GM19351 (cell line): ENCODE measurements around the gene KRTAP9-6.
"Not testable (repeated sequence)": the region's sequence is repeated elsewhere in the genome, so short reads cannot be mapped to it uniquely, and the experiment has no call there.

Experiments
- ATAC-seq: cut with Tn5 transposase; IDR thresholded peaks from one replicate; pipeline ENCODE4 v1.9.1; 2021; ENCODE audit warnings: mild to moderate bottlenecking, moderate library complexity; ENCODE audit not compliant: unreplicated experiment

The KRTAP9-6 gene

GRCh38 chr17:41271323-41271722 is 6.1 kb downstream of the KRTAP9-6 start:
- ATAC-seq: not testable (repeated sequence)

DNA sequence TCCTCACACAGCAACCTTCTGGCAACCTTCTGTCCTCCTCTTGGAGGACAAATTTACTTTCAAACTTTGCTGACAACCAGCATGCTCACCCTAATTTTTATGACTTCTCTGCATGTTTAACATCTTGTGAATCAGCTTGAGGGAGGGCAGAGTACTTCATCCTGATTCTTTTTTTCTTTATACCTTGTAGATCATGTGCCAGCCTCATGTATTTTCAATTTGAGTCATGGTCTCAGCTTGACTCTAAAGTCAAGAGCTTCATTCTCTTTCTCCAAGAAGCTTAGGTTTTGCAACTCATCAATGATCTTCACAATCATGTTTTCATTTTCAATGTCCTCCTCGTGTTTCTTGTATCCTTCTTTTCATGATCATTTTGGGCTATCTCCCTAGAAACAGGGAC is 6.7 kb downstream of the KRTAP9-6 start:
- no peak for ATAC-seq

GRCh38 chr17:41275648-41276190 is 10.5 kb downstream of the KRTAP9-6 start, which contains the start of gene KRTAP9-7:
KRTAP9-7 (plus strand) TSS chr17:41275698; CDS start chr17:41275698, 0 bp downstream.
- ATAC-seq: not testable (repeated sequence)

GRCh38 chr17:41278176-41278955 is 13.2 kb downstream of the KRTAP9-6 start:
- ATAC-seq: no peak

- ATAC-seq: no peak
These were observed 18.9 kb downstream of the KRTAP9-6 start for GRCh38 chr17:41284043-41284442.

DNA sequence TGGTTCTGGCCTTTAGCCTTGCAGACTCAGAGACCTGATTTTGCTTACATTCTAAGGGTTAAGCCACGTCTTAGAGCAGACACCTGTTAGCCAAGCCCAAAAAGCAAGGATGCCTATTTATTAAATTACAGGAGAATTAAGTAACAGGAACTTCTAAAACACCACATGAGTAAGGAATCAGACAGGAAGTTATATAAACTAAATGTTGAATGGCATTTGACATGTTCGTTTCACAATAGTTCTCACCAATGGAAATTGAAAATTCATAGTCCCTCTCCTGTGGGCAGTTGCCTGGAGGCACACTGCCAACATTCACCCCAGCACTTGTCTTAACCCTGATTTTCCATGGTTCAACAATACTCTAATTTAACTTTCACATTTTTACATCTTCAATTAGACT is 19.4 kb downstream of the KRTAP9-6 start:
- ATAC-seq: no peak

DNA sequence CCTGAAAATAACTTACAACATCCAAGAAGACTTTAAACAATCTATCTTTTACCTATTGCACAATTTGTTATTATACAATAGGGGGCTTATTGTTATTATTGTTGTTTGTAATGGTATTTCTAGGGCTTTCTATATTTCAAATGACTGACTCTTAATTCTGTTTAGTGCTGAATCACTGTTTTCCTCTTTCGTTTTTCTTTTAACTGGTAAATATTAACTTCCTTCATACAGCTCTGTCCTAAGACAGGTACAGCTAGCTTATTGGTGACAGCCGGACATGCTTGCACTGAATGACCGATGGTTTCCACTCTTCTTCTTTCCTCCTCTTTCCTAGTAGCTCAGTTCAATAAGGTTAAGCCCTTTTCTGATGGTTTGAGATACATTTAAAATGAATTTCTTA is 21.9 kb downstream of the KRTAP9-6 start:
- ATAC-seq: no peak

GRCh38 chr17:41294016-41294415 is 28.8 kb downstream of the KRTAP9-6 start:
- ATAC-seq: no peak

DNA sequence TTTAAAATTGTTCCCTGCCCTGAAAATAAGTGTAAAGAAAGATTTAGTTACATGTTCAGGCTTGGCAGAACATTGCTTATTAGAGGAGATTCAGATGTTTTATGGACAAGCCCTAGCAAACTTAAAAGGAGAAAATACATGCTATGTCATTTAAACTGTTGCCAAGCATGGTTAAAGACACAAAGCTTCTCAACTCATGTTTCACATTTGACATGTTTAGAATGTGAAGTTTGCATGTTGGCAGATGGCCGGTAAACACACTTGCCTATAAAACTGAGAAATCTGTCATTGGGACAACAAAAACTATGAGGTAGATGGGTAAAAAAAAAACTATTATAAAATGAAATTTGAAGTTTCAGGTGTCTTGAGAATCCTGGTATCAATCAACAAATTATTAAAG is 31.7 kb downstream of the KRTAP9-6 start:
- no peak for ATAC-seq

- ATAC-seq: no peak
These were observed 33.4 kb downstream of the KRTAP9-6 start for GRCh38 chr17:41298458-41299135.

- ATAC-seq: no peak
These were observed 36.1 kb downstream of the KRTAP9-6 start for GRCh38 chr17:41301204-41301790.

GRCh38 chr17:41301916-41302901 is 37.0 kb downstream of the KRTAP9-6 start, which contains the start of gene KRTAP29-1:
KRTAP29-1 (minus strand) TSS chr17:41302851; CDS start chr17:41302851, 0 bp downstream.
- ATAC-seq: no peak

GRCh38 chr17:41302981-41303380 is 37.8 kb downstream of the KRTAP9-6 start:
- ATAC-seq: no peak

GRCh38 chr17:41304091-41304490 is 38.9 kb downstream of the KRTAP9-6 start:
- no peak for ATAC-seq

GRCh38 chr17:41307647-41308046 is 42.5 kb downstream of the KRTAP9-6 start:
- no peak for ATAC-seq

- no peak for ATAC-seq
These were observed 43.2 kb downstream of the KRTAP9-6 start for GRCh38 chr17:41308251-41308917.

GRCh38 chr17:41308918-41309359 is 43.8 kb downstream of the KRTAP9-6 start, which contains the start of gene KRTAP16-1:
KRTAP16-1 (minus strand) TSS chr17:41309309; CDS start chr17:41309253, 56 bp downstream.
- no peak for ATAC-seq

DNA sequence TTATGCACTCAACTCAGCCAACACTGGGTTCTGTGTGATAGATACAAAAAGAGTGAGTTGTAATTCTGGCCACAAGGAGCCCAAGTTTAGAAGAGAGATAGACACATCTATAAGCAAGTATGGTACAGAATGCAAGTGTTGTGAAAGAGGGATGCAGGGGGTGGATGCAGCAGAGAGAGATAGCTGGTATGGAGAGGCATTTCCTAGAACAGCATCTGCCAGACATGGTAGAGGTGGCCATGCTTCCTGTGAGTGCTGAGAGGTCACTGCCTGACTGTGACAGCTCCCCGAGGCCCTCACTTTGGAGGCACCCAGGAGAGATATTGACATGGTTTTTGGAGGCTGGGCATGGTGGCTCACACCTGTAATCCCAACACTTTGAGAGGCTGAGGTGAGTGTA is 45.9 kb downstream of the KRTAP9-6 start:
- ATAC-seq: no peak

DNA sequence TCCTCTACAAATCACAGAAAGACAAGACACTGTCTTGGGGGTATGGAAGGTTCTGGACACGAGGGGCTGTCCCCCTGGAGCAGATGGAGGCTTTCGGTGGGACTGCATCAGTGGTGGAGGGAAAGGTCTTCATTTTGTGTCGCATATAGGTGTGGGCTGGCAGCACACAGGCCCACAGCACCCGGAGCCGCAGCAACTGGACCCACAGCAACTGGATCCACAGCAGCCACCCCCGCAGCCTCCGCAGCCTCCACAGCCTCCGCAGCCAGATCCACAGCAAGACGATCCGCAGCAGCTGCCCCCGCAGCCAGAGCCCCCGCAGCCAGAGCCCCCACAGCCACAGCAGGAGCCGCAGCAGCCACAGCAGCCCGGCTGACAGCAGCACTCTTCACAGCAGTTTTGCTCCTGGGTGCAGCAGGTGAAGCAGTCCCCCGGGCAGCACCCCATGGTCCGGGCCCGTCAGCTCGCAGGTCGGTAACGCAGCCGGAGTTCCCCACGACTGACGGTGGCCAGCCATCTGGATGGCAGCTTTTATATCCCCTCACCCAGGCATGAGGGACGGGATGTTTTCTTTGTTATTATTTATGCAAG is 50.1 kb downstream of the KRTAP9-6 start, which contains the start of gene KRTAP17-1:
KRTAP17-1 (minus strand) TSS at position 507 of the 591 bp plus-strand sequence; CDS start at position 447, 60 bp downstream.
- ATAC-seq: no peak
